GM12878 (cell line): ENCODE measurements around the gene SLCO3A1. TPM values are rescaled to one million over a fixed set of nuclear protein-coding genes. Genes with fewer than 3 reads are reported as not detected.

Experiments
- ATAC-seq: fragments of 200-7000 bp; cut with Tn5 transposase; 3 replicates; pipeline ENCODE4 v1.9.1; 2020; ENCODE audit warnings: mild to moderate bottlenecking, moderate library complexity
- BruUV-seq: library from RNA; stranded (reverse); fragments of 400-500 nt; replicated peaks from 2 replicates; lab custom pipeline; 2021; lab: Mats Ljungman, UMichigan
- CTCF ChIA-PET: fragments of 300-600 bp; sonication (Branson Sonifier 250); formaldehyde crosslinking; extraction: SDS; loops from one replicate; lab custom pipeline; 2021; ENCODE audit warnings: inconsistent platforms; lab: Yijun Ruan, JAX
- POLR2A ChIA-PET: fragments of 350-600 bp; formaldehyde crosslinking; extraction: SDS; loops from one replicate; lab custom pipeline; 2021; ENCODE audit warnings: inconsistent platforms; lab: Charles Lee
- RAD21 ChIA-PET: fragments of 300-600 bp; sonication (Branson Sonifier 250); formaldehyde crosslinking; loops from one replicate; lab custom pipeline; 2023; ENCODE audit warnings: antibody characterized with exemption; ENCODE audit not compliant: unreplicated experiment; lab: Charles Lee
- SMC1A ChIA-PET: fragments of 300-600 bp; sonication (Branson Sonifier 250); formaldehyde crosslinking; loops from one replicate; lab custom pipeline; 2023; ENCODE audit not compliant: unreplicated experiment, uncharacterized antibody; lab: Charles Lee
- DNase-seq: peaks from one replicate; pipeline ENCODE4 v3.0.0-alpha.2; 2011; ENCODE audit warnings: low read depth, low spot score
- FAIRE-seq: peaks from 3 replicates; lab custom pipeline; 2011; peaks lifted over from hg19 to GRCh38; lab: Jason Lieb, UNC
- H2AFZ ChIP-seq: 2 replicates; pipeline ENCODE4 v1.6.0; 2011; ENCODE audit warnings: low read depth, low read length, control low read depth; ENCODE audit not compliant: control insufficient read depth
- H3K27ac ChIP-seq: 2 replicates; pipeline ENCODE4 v1.5.1; 2011; ENCODE audit warnings: control low read depth; ENCODE audit not compliant: control insufficient read depth, insufficient read depth
- H3K27me3 ChIP-seq, 2 experiments: replicated peaks in 1 of 2; 2 replicates each; pipeline versions ENCODE4 v1.6.0 to v1.6.1; 2011; ENCODE audit warnings: low read length in 1 of 2; ENCODE audit not compliant: control insufficient read depth in 2 of 2, insufficient read depth in 2 of 2
- H3K36me3 ChIP-seq, 2 experiments: 2 replicates each; pipeline ENCODE4 v1.5.1; 2011; ENCODE audit warnings: low read length in 1 of 2; ENCODE audit not compliant: control insufficient read depth in 2 of 2, insufficient read depth in 2 of 2
- H3K4me1 ChIP-seq: 2 replicates; pipeline ENCODE4 v1.6.1; 2011; ENCODE audit warnings: mild to moderate bottlenecking, low read length, moderate library complexity, mixed read lengths; ENCODE audit not compliant: control insufficient read depth, insufficient read depth
- H3K4me2 ChIP-seq: 2 replicates; pipeline ENCODE4 v1.6.0; 2011; ENCODE audit warnings: control low read depth; ENCODE audit not compliant: control insufficient read depth, insufficient read depth
- H3K4me3 ChIP-seq: fragments of 200-600 bp; sonication (generic); 2 replicates; pipeline ENCODE4 v1.5.1; 2016
- H3K79me2 ChIP-seq: 2 replicates; pipeline ENCODE4 v1.6.0; 2011; ENCODE audit warnings: low read length; ENCODE audit not compliant: control insufficient read depth, insufficient read depth
- H3K9ac ChIP-seq: 2 replicates; pipeline ENCODE4 v1.8.0; 2011; ENCODE audit warnings: low read length, control low read depth, mixed read lengths; ENCODE audit not compliant: control insufficient read depth, insufficient read depth
- H3K9me3 ChIP-seq: replicated peaks from 3 replicates; pipeline ENCODE4 v1.5.1; 2011; ENCODE audit warnings: mild to moderate bottlenecking, low read length; ENCODE audit not compliant: control insufficient read depth, insufficient read depth
- H4K20me1 ChIP-seq: 2 replicates; pipeline ENCODE4 v1.6.0; 2011; ENCODE audit not compliant: control insufficient read depth, insufficient read depth
- KLF5 ChIP-seq: fragments of 450-650 bp; IDR thresholded peaks from 2 replicates; pipeline ENCODE4 v1.6.1; 2014; ENCODE audit warnings: mild to moderate bottlenecking; ENCODE audit not compliant: partially characterized antibody
- MEF2A ChIP-seq: IDR thresholded peaks from 2 replicates; pipeline ENCODE4 v1.6.1; 2011; ENCODE audit warnings: low read depth, mild to moderate bottlenecking, low read length, moderate library complexity; ENCODE audit not compliant: insufficient read depth
- RELA ChIP-seq: fragments of 450-650 bp; IDR thresholded peaks from 2 replicates; pipeline ENCODE4 v1.8.0; 2014; ENCODE audit warnings: borderline replicate concordance; ENCODE audit not compliant: partially characterized antibody
- SRF ChIP-seq, 2 experiments: IDR thresholded peaks; 2 replicates each; pipeline ENCODE4 v1.6.1; 2011; ENCODE audit warnings: low read depth in 2 of 2, low read length in 2 of 2, mild to moderate bottlenecking in 1 of 2, moderate library complexity in 1 of 2
- SUZ12 ChIP-seq: fragments of 200-600 bp; sonication (generic); IDR thresholded peaks from one replicate; pipeline ENCODE4 v1.6.1; 2018; ENCODE audit warnings: antibody characterized with exemption, mild to moderate bottlenecking; ENCODE audit not compliant: unreplicated experiment
- WGBS: methylation state at CpG from one replicate; pipeline ENCODE4 v1.1.6; 2016; ENCODE audit warnings: low lambda C conversion rate; ENCODE audit not compliant: insufficient replicate concordance, insufficient coverage; ENCODE audit errors: missing lambda C conversion rate; 5-methylcytosine and 5-hydroxymethylcytosine counted together
- in situ Hi-C: fragments of 300-500 bp; cut with MboI; formaldehyde crosslinking; loops from 9 replicates; pipeline ENCODE4 v1.14.3; 2018; ENCODE audit warnings: mixed read lengths
- intact Hi-C: fragments of 100-400 bp; cut with micrococcal nuclease; formaldehyde crosslinking; loops from one replicate; pipeline ENCODE4 v1.14.2; 2022; ENCODE audit not compliant: unreplicated experiment
- polyA plus RNA-seq, 11 experiments: library from polyadenylated mRNA; depleted of rRNA in 4 of 11; unstranded in 6 of 11; stranded (reverse) in 5 of 11; fragments of >200 nt; fragmentation: Nextera tagmentation in 4 of 11; fragmentation: Illumina TruSeq in 1 of 11; extraction: Ambion mirVana in 4 of 11; extraction: Trizol in 1 of 11; gene quantifications; 1 replicate in 1 of 11; 2 replicates in 10 of 11; pipeline versions ENCODE4 v1.2.1 to v1.2.3, GENCODE V29; 2011 to 2016; ENCODE audit warnings: inconsistent platforms in 2 of 11, missing spikeins in 2 of 11, low read depth in 1 of 11
- total RNA-seq, 4 experiments: library from RNA; depleted of rRNA in 3 of 4; stranded (reverse); fragments of >200 nt in 3 of 4; fragmentation: Illumina TruSeq in 1 of 4; extraction: Trizol in 1 of 4; gene quantifications; 2 replicates each; pipeline versions ENCODE4 v1.2.1 to v1.2.3, GENCODE V29; 2013 to 2021
- TF ChIP-seq, protein P1 (sequence below): IDR thresholded peaks from 2 replicates; pipeline ENCODE4 v1.6.1; 2012; ENCODE audit warnings: low read depth, low read length, improper control_type of control experiment

The SLCO3A1 gene
- total and polyA plus RNA-seq, 10 of the 15 experiments (the other 5 are each of a cell fraction or from before 2014, with no cell fraction given) = 0.05 to 5.9 (median 0.31) TPM

GRCh38 chr15:92149465-92149864 is 296.0 kb downstream of the SLCO3A1 start:
- POLR2A ChIA-PET = interaction anchor here (0.5 kb wide), 1 partner anchor 1147 kb away, joined by 4 read pairs; no protein-coding TSS in a partner anchor
- WGBS = 38% methylated on average over 6 of the region's 6 CpGs
- H3K36me3 ChIP-seq = no peaks in the 10 kb centered on the region; a peak in 1 of 4 replicates
- ATAC-seq (no peak), DNase-seq (no peak), FAIRE-seq (no peak)
- CTCF ChIA-PET = no interaction called here
- H3K27ac ChIP-seq = no peak overlapping the region
- H3K9ac ChIP-seq = no peak overlapping the region
- no TSS peak for BruUV-seq
- RAD21 ChIA-PET = no interaction called here
- no peaks in the 10 kb centered on the region for H4K20me1 ChIP-seq
- intact Hi-C loops (no loop called here), in situ Hi-C loops (no loop called here)
- SMC1A ChIA-PET = no interaction called here
- no peak overlapping the region for H3K4me3 ChIP-seq
- H3K4me2 ChIP-seq = no peak overlapping the region
- H3K79me2 ChIP-seq = no peaks in the 10 kb centered on the region
- H3K27me3 ChIP-seq = no peaks in the 10 kb centered on the region
- H3K4me1 ChIP-seq = no peaks in the 10 kb centered on the region; the same call in 1 of the 2 replicates
- no peak overlapping the region for H2AFZ ChIP-seq
- no peaks in the 10 kb centered on the region for H3K9me3 ChIP-seq
- TF ChIP-seq SUZ12 = no peak
- TF ChIP-seq, protein P1, sequence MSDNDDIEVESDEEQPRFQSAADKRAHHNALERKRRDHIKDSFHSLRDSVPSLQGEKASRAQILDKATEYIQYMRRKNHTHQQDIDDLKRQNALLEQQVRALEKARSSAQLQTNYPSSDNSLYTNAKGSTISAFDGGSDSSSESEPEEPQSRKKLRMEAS = no peak

GRCh38 chr15:92151168-92151567 is 297.7 kb downstream of the SLCO3A1 start:
- DNase-seq = no peak
- Histone ChIP-seq H3K9me3 (no peaks in the 10 kb centered on the region), H3K79me2 (no peaks in the 10 kb centered on the region), H3K27ac (no peak overlapping the region), H3K4me1 (no peaks in the 10 kb centered on the region), H2AFZ (no peak overlapping the region), H4K20me1 (no peaks in the 10 kb centered on the region), H3K27me3 (no peaks in the 10 kb centered on the region), H3K4me3 (no peak overlapping the region), H3K36me3 (no peaks in the 10 kb centered on the region; a peak in 1 of 4 replicates), H3K4me2 (no peak overlapping the region), H3K9ac (no peak overlapping the region)
- TF ChIP-seq SRF (IDR thresholded peaks at IDR 0.05; ENCODE audit: low read depth in 2 of 2, low read length in 2 of 2) = no peak
- no peak for TF ChIP-seq MEF2A
- no peak for TF ChIP-seq KLF5
- TF ChIP-seq RELA = no peak
- ChIA-PET POLR2A (no interaction called here), RAD21 (no interaction called here), SMC1A (no interaction called here), CTCF (no interaction called here)
- 77% methylated on average over 8 of the region's 8 CpGs for WGBS
- intact Hi-C loops = no loop called here
- FAIRE-seq = no peak
- ATAC-seq = no peak
- in situ Hi-C loops = no loop called here
- BruUV-seq = no TSS peak
